GM12872 (cell line): ENCODE data around the gene SMIM10L2A.

Experiments
- TF ChIP-seq, protein P1 (sequence below): IDR thresholded peaks from 3 replicates; pipeline ENCODE4 v1.5.1; 2011; ENCODE audit warnings: low read depth, mild to moderate bottlenecking, low read length, moderate library complexity; ENCODE audit not compliant: insufficient read depth

The SMIM10L2A gene

DNA sequence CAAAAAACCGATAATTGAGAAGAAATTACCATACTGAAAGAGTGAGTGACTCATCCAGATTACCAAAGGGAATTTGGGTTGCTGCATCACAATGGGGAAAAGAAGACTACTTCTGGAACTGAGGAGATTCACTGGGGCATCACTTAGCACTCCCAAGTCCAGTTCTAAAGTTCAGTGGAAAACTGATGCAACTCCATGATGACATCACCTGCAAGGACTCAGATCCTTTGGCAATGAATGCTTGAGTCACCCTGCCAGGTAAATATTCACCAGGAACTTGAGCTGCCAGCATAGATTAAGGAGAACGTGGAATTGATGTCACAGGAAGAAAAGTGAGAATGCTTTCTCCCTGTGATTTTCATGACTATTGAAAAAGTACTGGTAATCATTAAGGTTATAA is 32.0 kb upstream of the SMIM10L2A start:
- TF ChIP-seq, protein P1, sequence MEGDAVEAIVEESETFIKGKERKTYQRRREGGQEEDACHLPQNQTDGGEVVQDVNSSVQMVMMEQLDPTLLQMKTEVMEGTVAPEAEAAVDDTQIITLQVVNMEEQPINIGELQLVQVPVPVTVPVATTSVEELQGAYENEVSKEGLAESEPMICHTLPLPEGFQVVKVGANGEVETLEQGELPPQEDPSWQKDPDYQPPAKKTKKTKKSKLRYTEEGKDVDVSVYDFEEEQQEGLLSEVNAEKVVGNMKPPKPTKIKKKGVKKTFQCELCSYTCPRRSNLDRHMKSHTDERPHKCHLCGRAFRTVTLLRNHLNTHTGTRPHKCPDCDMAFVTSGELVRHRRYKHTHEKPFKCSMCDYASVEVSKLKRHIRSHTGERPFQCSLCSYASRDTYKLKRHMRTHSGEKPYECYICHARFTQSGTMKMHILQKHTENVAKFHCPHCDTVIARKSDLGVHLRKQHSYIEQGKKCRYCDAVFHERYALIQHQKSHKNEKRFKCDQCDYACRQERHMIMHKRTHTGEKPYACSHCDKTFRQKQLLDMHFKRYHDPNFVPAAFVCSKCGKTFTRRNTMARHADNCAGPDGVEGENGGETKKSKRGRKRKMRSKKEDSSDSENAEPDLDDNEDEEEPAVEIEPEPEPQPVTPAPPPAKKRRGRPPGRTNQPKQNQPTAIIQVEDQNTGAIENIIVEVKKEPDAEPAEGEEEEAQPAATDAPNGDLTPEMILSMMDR = no peak

DNA sequence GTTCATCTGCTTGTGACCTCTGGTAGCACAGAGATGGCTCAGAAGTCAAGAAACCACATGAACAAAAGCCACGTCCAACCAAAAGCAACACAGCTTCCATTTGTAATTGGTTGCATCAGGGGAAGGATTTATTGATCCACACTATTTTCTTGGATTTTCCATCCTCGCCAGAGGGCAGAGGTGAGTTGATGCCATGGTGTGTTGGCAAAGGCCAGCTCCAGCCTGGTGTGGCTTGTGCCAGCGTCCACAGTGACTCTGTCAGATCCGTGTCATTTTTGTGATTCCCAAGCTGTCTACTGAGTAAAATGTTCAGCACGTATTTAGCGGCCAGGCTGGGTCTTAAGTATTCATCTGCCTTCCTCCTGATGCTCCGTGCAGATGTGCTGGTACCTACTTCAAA is 30.0 kb upstream of the SMIM10L2A start:
- TF ChIP-seq, protein P1 = no peak

DNA sequence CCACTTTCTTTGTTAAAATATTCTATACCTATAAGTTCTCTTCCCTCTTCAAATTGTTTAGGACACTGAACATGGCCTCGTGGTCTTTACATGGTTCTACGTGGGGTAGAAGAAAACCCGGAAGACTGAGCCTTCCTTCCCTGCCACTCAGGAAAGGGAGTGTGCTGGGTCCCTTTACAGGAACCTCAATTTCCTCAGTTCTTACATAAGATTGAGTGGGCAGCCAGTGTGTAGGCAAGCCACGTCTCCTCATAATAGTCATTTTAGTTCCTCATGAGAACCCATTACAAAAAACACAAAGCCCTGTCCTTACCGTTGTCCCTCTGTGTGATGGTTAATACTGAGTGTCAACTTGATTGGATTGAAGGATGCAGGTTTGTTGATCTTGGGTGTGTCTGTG is 28.7 kb upstream of the SMIM10L2A start:
- TF ChIP-seq, protein P1 = no peak

DNA sequence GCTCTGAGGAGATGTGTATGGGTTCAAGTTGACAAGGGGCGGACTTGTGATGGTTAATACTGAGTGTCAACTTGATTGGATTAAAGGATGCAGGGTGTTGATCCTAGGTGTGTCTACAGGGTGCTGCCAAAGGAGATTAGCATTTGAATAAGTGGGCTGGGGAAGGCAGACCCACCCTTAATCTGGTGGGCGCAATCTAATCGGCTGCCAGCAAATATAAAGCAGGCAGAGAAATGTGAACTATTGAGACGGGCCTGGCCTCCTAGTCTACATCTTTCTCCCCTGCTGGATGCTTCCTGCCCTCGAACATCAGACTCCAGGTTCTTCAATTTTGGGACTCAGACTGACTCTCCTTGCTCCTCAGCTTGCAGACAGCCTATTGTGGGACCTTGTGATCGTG is 26.7 kb upstream of the SMIM10L2A start:
- TF ChIP-seq, protein P1 = no peak

DNA sequence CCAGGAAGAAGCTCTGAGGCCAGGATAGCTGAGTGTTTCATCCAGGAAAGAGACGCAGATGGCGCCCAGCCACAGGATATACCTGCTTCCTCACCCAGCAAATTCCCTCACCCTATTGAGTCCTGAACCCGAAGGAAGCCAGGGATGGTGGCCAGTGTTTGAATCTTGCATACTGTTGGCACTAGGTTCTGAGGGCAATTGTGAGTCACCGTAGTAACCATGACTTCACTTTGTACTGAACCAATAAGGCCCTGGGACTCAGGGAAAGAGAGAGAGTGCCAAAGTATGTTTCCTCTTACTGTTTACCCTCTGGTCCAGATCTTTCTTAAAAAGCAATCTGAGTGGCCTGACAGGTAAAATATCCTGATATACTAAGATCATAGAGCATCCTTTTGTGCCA is 25.6 kb upstream of the SMIM10L2A start:
- TF ChIP-seq, protein P1 = no peak

DNA sequence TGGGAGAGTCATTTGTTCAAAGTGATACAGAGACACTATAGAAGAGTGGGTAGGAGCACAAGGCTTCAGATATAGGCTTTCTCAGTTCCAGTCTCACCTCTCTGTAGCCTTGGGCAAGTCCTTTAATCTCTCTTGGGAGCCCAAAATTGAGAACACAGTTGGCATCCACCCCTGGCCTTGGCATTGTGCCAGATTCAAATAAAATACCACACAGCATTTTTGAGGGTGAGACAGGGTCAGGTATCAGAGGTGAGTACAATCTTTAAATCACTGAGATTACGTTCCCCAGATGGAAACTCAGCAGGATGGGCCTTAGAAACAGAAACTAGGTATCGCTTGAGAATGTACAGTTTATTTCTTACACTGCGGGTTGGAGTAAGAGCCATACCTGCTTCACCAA is 25.2 kb upstream of the SMIM10L2A start:
- TF ChIP-seq, protein P1 = no peak

DNA sequence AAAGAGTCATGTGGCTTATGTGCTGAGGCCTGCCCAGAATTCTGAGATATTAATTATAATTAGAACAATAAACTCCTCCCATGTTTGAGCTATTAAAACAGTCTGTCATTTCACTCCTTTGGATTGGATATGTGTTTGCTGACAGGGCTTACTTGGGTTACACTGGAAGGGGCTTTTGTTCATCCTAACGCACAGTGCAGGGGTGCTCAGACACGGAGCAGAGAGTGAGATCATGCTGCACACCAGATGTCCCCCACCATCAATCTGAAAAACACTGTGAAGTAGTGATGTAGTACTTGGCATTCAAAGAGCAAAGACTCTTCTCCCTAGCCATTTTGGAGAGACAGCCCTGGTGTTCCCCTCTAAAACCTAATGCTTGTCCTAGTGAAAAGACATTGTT is 24.1 kb upstream of the SMIM10L2A start:
- TF ChIP-seq, protein P1 = no peak

DNA sequence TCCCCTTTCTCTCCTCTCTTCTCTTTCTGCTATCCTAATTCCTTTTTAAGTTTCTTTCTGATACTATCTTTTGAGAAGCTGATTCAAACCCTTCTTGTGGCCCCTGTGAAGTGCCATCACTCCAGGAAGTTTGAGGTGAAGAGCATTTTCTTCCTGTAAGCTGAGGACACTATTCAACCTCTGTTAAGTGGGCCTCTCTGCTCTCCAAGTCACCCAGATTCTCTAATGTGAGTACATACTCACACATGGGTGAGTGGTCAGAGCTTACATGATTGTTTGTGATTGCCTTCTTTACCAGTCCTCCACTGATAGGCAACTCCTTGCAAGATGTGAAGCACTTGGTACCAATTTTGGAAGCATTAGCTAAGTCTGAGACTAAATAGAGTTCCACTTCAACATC is 18.4 kb upstream of the SMIM10L2A start:
- TF ChIP-seq, protein P1 = no peak
